Calu3 (cell line): ENCODE measurements around the gene PTPRN2. TPM values are rescaled to one million over a fixed set of nuclear protein-coding genes. Genes with fewer than 3 reads are reported as not detected.

Experiments
- BruUV-seq: library from RNA; stranded (reverse); fragments of 400-500 nt; replicated peaks from 2 replicates; lab custom pipeline; 2021; lab: Mats Ljungman, UMichigan
- CTCF ChIA-PET: fragments of 300-600 bp; sonication (Branson Sonifier 250); formaldehyde crosslinking; loops from one replicate; lab custom pipeline; 2022; ENCODE audit warnings: antibody characterized with exemption; lab: Charles Lee
- DNase-seq: peaks from one replicate; pipeline ENCODE4 v3.0.0; 2022
- H3K27ac Mint-ChIP-seq: one replicate; pipeline ENCODE4 v1.8.0; 2022; ENCODE audit warnings: mixed read lengths; ENCODE audit not compliant: unreplicated experiment
- H3K27me3 Mint-ChIP-seq: one replicate; pipeline ENCODE4 v1.8.0; 2022; ENCODE audit warnings: mixed read lengths; ENCODE audit not compliant: unreplicated experiment
- H3K36me3 Mint-ChIP-seq: one replicate; pipeline ENCODE4 v1.8.0; 2022; ENCODE audit warnings: mild to moderate bottlenecking, moderate library complexity, mixed read lengths; ENCODE audit not compliant: insufficient read depth, unreplicated experiment
- H3K4me1 Mint-ChIP-seq: one replicate; pipeline ENCODE4 v1.8.0; 2022; ENCODE audit warnings: mild to moderate bottlenecking, low read depth, mixed read lengths; ENCODE audit not compliant: unreplicated experiment
- H3K4me3 Mint-ChIP-seq: one replicate; pipeline ENCODE4 v1.8.0; 2022; ENCODE audit warnings: mild to moderate bottlenecking, low read depth, moderate library complexity, mixed read lengths; ENCODE audit not compliant: unreplicated experiment
- H3K9me3 Mint-ChIP-seq: one replicate; pipeline ENCODE4 v1.8.0; 2022; ENCODE audit warnings: low read depth, mixed read lengths; ENCODE audit not compliant: unreplicated experiment
- CTCF ChIP-seq: fragments of 200-600 bp; IDR thresholded peaks from one replicate; pipeline ENCODE4 v1.8.0; 2022; ENCODE audit warnings: antibody characterized with exemption; ENCODE audit not compliant: unreplicated experiment
- intact Hi-C: fragments of 100-400 bp; cut with micrococcal nuclease; formaldehyde crosslinking; loops from one replicate; pipeline ENCODE4 v1.10.0; 2022; ENCODE audit not compliant: unreplicated experiment
- total RNA-seq: library from RNA; stranded (reverse); gene quantifications from 2 replicates; pipeline ENCODE4 v1.2.3, GENCODE V29; 2022

The PTPRN2 gene
- total RNA-seq, 1 experiment from 2014 or later: 2.0 TPM

GRCh38 chr7:158266817-158267741, 320.5 kb downstream of the PTPRN2 start:
- Mint-ChIP-seq H3K27ac (no peak overlapping the region), H3K4me1 (no peaks in the 10 kb centered on the region), H3K9me3 (peaks cover 9% of the 10 kb centered on the region), H3K4me3 (no peak overlapping the region), H3K27me3 (no peaks in the 10 kb centered on the region), H3K36me3 (peaks cover 6% of the 10 kb centered on the region)
- BruUV-seq: no TSS peak
- no peak for DNase-seq
- intact Hi-C loops: no loop called here
- CTCF ChIA-PET: no interaction called here
- no peak for TF ChIP-seq CTCF

GRCh38 chr7:158266426-158266816, 321.2 kb downstream of the PTPRN2 start:
- no peak for TF ChIP-seq CTCF
- DNase-seq: no peak
- H3K27ac Mint-ChIP-seq: no peak overlapping the region
- intact Hi-C loops: no loop called here
- BruUV-seq: no TSS peak
- H3K4me3 Mint-ChIP-seq: no peak overlapping the region
- peaks cover 9% of the 10 kb centered on the region for H3K9me3 Mint-ChIP-seq
- H3K27me3 Mint-ChIP-seq: no peaks in the 10 kb centered on the region
- CTCF ChIA-PET: no interaction called here
- peaks cover 6% of the 10 kb centered on the region for H3K36me3 Mint-ChIP-seq
- no peaks in the 10 kb centered on the region for H3K4me1 Mint-ChIP-seq

- H3K36me3 Mint-ChIP-seq: peaks cover 6% of the 10 kb centered on the region
- H3K27me3 Mint-ChIP-seq: no peaks in the 10 kb centered on the region
- intact Hi-C loops: no loop called here
- TF ChIP-seq CTCF: no peak
- CTCF ChIA-PET: no interaction called here
- H3K9me3 Mint-ChIP-seq: peaks cover 9% of the 10 kb centered on the region
- no peak overlapping the region for H3K27ac Mint-ChIP-seq
- DNase-seq: no peak
- no peaks in the 10 kb centered on the region for H3K4me1 Mint-ChIP-seq
- no TSS peak for BruUV-seq
- no peak overlapping the region for H3K4me3 Mint-ChIP-seq
These were observed 321.9 kb downstream of the PTPRN2 start for GRCh38 chr7:158265743-158266080.

- BruUV-seq: no TSS peak
- intact Hi-C loops: no loop called here
- H3K27ac Mint-ChIP-seq: no peak overlapping the region
- no peak for DNase-seq
- peaks cover 6% of the 10 kb centered on the region for H3K36me3 Mint-ChIP-seq
- no peaks in the 10 kb centered on the region for H3K27me3 Mint-ChIP-seq
- H3K4me1 Mint-ChIP-seq: no peaks in the 10 kb centered on the region
- TF ChIP-seq CTCF: no peak
- peaks cover 9% of the 10 kb centered on the region for H3K9me3 Mint-ChIP-seq
- H3K4me3 Mint-ChIP-seq: no peak overlapping the region
- CTCF ChIA-PET: no interaction called here
These were observed 322.5 kb downstream of the PTPRN2 start for GRCh38 chr7:158264881-158265742.
